ENCODE measurements around the gene CEMIP. TPM values are rescaled to one million over a fixed set of nuclear protein-coding genes. Genes with fewer than 3 reads are reported as not detected.

The CEMIP gene
- total and polyA plus RNA-seq, 2 of the 13 experiments (the other 11 are each of a cell fraction or from before 2014, with no cell fraction given), result 4.3 to 28.5 TPM

DNA sequence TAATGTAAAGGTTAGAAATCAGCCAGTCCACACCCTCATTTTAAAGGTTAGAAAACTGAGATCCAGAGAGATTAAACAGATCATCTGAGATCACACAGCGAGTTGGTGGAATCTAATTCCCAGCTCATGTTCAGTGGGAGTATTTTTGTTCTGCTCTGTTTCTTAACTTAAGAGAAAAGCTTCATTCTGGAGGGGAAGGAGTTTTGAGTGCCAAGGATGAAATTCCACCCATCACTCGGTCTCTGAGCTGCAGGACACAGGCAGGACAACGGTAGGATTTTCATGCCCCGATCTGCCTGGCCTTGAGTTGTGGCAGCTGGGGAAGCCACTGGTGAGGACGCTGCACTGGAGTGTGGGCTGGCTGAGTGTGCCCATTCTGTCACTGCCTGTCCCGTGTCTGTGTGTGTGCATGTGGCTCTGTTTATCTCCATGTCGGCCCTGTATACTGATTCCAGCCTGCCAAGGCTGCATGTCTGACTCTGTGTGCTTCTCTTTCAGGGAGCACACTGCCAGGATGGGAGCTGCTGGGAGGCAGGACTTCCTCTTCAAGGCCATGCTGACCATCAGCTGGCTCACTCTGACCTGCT lies 94.3 kb downstream of the CEMIP start:
- no peaks in the 10 kb centered on the region for H3K27me3 ChIP-seq (ENCODE audit: control insufficient read depth in 1 of 2, insufficient read depth in 2 of 2, low read length in 2 of 2)
- DNase-seq (ENCODE audit: low spot score), result no peak
- H3K27ac ChIP-seq (ENCODE audit: extremely low read length, insufficient read depth, low read length), result no peak overlapping the region
- H3K36me3 ChIP-seq (replicated peaks in 1 of 2; ENCODE audit: control insufficient read depth in 1 of 2, insufficient read depth in 2 of 2, low read length in 2 of 2), result peaks cover 11 to 64% of the 10 kb centered on the region in 2 experiments
- WGBS (ENCODE audit: low lambda C conversion rate), result 95% methylated on average over 1 of the region's 7 CpGs
- no peak overlapping the region for H3K4me2 ChIP-seq (ENCODE audit: low read depth, low read length)
- H3K79me2 ChIP-seq (ENCODE audit: insufficient read depth, low read length), result no peaks in the 10 kb centered on the region
- no peaks in the 10 kb centered on the region for H3K4me1 ChIP-seq (ENCODE audit: insufficient read depth, low read length)
- no peak overlapping the region for H2AFZ ChIP-seq (ENCODE audit: low read length)
- no peak overlapping the region for H3K4me3 ChIP-seq (replicated peaks in 1 of 3; ENCODE audit: insufficient read depth in 1 of 3, low read depth in 2 of 3, low read length in 3 of 3)
- intact Hi-C loops (cut with micrococcal nuclease; ENCODE audit: unreplicated experiment), result no loop called here
- no peak overlapping the region for H3K9ac ChIP-seq (ENCODE audit: insufficient read depth, low read depth, low read length)
- no peak for TF ChIP-seq CBX1 (IDR thresholded peaks at IDR 0.05; ENCODE audit: low read depth)
- no TSS peak for BruUV-seq (replicated peaks)
- POLR2A ChIA-PET, result no interaction called here
- no peaks in the 10 kb centered on the region for H4K20me1 ChIP-seq (ENCODE audit: insufficient read depth, low read length)
- no peak; the same call in 2 of the 3 replicates for ATAC-seq
- CTCF ChIA-PET (ENCODE audit: low intra/inter-chr PET ratio, low total read pairs), result no interaction called here
- FAIRE-seq, result no peak
- no peaks in the 10 kb centered on the region for H3K9me3 ChIP-seq (ENCODE audit: low read length)
- in situ Hi-C loops (cut with HindIII; ENCODE audit: extremely low pct_ligation_motif_present, low pct_unique_long_range_greater_than_20kb), result no loop called here

DNA sequence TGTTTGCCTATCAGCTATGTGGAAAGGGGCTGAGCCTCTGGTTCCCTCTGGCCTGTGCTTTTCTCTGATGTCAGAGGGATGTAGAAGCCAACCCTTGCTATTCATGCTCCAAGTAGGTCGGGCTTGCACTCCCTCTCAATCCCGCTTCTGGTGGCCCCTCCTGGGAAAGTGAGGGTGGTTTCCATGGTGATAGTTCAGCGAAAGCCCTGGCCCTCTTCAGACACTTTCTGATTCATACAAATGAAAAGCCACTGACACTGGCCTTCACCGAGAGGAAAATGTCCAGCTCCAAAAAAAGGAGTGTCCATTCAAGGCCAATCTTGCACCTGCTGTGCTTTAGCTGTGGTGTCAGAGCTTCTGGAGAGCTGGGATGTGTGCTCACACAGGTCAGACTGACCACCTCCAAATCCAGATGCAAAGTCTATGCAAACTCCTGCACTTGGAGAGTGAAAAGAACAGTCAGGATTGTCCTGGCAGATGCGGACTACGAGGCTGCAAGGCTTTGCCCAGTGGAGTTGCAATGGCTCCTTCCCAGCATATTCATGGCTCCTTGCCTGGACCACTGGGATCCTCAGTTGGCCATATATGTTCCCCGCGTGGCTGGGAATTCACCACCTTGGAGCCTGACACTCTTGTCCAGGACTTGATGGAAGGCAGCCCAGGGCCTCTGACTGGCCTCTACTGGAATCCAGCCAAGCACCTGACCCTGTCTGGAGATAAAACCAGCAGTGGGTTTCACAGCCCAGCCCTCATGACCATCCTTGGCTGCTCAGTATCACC lies 96.6 kb downstream of the CEMIP start:
- POLR2A ChIA-PET, result no interaction called here
- ATAC-seq, result no peak
- Histone ChIP-seq H3K4me3 (replicated peaks in 1 of 3; ENCODE audit: insufficient read depth in 1 of 3, low read depth in 2 of 3, low read length in 3 of 3) (no peak overlapping the region), H3K4me2 (ENCODE audit: low read depth, low read length) (no peak overlapping the region), H3K27ac (ENCODE audit: extremely low read length, insufficient read depth, low read length) (no peak overlapping the region), H3K27me3 (ENCODE audit: control insufficient read depth in 1 of 2, insufficient read depth in 2 of 2, low read length in 2 of 2) (no peaks in the 10 kb centered on the region), H3K4me1 (ENCODE audit: insufficient read depth, low read length) (no peaks in the 10 kb centered on the region), H3K9ac (ENCODE audit: insufficient read depth, low read depth, low read length) (no peak overlapping the region), H4K20me1 (ENCODE audit: insufficient read depth, low read length) (no peaks in the 10 kb centered on the region), H3K36me3 (replicated peaks in 1 of 2; ENCODE audit: control insufficient read depth in 1 of 2, insufficient read depth in 2 of 2, low read length in 2 of 2) (peaks cover 18 to 69% of the 10 kb centered on the region in 2 experiments), H3K9me3 (ENCODE audit: low read length) (no peaks in the 10 kb centered on the region), H3K79me2 (ENCODE audit: insufficient read depth, low read length) (no peaks in the 10 kb centered on the region), H2AFZ (ENCODE audit: low read length) (no peak overlapping the region)
- CTCF ChIA-PET (ENCODE audit: low intra/inter-chr PET ratio, low total read pairs), result no interaction called here
- WGBS (ENCODE audit: low lambda C conversion rate), result 85% methylated on average over 8 of the region's 8 CpGs
- BruUV-seq (replicated peaks), result no TSS peak
- DNase-seq (ENCODE audit: low spot score), result no peak
- intact Hi-C loops (cut with micrococcal nuclease; ENCODE audit: unreplicated experiment), result no loop called here
- in situ Hi-C loops (cut with HindIII; ENCODE audit: extremely low pct_ligation_motif_present, low pct_unique_long_range_greater_than_20kb), result no loop called here
- no peak for FAIRE-seq
- TF ChIP-seq ZC3H4 (CRISPR knock-in tag; IDR thresholded peaks at IDR 0.05; ENCODE audit: borderline replicate concordance), result no peak
- no peak for TF ChIP-seq TCF7L2 (IDR thresholded peaks at IDR 0.05; ENCODE audit: low read depth, low read length)
- TF ChIP-seq, protein P1, sequence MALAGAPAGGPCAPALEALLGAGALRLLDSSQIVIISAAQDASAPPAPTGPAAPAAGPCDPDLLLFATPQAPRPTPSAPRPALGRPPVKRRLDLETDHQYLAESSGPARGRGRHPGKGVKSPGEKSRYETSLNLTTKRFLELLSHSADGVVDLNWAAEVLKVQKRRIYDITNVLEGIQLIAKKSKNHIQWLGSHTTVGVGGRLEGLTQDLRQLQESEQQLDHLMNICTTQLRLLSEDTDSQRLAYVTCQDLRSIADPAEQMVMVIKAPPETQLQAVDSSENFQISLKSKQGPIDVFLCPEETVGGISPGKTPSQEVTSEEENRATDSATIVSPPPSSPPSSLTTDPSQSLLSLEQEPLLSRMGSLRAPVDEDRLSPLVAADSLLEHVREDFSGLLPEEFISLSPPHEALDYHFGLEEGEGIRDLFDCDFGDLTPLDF (CRISPR knock-in tag; IDR thresholded peaks at IDR 0.05), result no peak
- no peak for TF ChIP-seq CCDC6 (CRISPR knock-in tag; IDR thresholded peaks at IDR 0.05)
- no peak for TF ChIP-seq MXD3 (CRISPR knock-in tag; IDR thresholded peaks at IDR 0.05)
- TF ChIP-seq ZNF207 (IDR thresholded peaks at IDR 0.05; ENCODE audit: borderline replicate concordance), result no peak
- no peak for TF ChIP-seq ZNF460 (CRISPR knock-in tag; IDR thresholded peaks at IDR 0.05; ENCODE audit: borderline replicate concordance)
- no peak for TF ChIP-seq IKZF4 (CRISPR knock-in tag; IDR thresholded peaks at IDR 0.05; ENCODE audit: borderline replicate concordance, low read depth, not compliant biosample characterization)
- TF ChIP-seq ZSCAN21 (CRISPR knock-in tag; IDR thresholded peaks at IDR 0.05; ENCODE audit: borderline replicate concordance), result no peak
- TF ChIP-seq, protein P2, sequence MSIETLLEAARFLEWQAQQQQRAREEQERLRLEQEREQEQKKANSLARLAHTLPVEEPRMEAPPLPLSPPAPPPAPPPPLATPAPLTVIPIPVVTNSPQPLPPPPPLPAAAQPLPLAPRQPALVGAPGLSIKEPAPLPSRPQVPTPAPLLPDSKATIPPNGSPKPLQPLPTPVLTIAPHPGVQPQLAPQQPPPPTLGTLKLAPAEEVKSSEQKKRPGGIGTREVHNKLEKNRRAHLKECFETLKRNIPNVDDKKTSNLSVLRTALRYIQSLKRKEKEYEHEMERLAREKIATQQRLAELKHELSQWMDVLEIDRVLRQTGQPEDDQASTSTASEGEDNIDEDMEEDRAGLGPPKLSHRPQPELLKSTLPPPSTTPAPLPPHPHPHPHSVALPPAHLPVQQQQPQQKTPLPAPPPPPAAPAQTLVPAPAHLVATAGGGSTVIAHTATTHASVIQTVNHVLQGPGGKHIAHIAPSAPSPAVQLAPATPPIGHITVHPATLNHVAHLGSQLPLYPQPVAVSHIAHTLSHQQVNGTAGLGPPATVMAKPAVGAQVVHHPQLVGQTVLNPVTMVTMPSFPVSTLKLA (IDR thresholded peaks at IDR 0.05), result no peak
